CMK (cell line): ENCODE data around the gene GBF1.

Source experiments
- DNase-seq: peaks from one replicate; pipeline ENCODE4 v3.0.0-alpha.2; 2010; ENCODE audit warnings: low read depth

Gene GBF1

DNA sequence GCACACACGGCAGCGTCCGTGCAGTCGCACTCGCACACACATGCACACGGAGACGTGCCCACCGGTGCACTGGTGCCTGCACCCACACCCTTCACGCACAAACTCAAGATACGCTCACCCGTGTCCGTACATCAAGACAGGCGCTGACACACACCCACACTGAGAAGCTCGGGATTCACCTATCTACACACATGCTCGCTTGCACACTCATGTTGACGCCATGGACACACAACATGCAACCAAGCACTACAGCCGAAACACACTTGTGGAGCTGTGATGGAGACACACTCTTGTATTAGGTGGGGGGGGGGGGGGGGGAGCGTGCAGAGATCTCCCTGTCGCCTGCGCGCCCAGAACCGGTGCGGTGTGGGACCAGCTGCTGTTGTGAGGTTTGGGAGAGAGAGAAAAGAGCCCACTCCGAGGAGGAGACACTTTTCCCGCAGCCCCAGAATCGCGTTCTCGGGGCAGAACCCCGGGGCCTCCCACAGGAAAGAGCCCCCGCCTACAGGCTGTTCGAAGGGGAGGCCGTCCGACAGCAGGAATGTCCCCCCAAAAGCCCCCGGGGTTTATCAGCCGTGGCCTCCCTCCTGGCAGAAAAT lies 149.6 kb downstream of the GBF1 start:
- DNase-seq, result no peak

DNA sequence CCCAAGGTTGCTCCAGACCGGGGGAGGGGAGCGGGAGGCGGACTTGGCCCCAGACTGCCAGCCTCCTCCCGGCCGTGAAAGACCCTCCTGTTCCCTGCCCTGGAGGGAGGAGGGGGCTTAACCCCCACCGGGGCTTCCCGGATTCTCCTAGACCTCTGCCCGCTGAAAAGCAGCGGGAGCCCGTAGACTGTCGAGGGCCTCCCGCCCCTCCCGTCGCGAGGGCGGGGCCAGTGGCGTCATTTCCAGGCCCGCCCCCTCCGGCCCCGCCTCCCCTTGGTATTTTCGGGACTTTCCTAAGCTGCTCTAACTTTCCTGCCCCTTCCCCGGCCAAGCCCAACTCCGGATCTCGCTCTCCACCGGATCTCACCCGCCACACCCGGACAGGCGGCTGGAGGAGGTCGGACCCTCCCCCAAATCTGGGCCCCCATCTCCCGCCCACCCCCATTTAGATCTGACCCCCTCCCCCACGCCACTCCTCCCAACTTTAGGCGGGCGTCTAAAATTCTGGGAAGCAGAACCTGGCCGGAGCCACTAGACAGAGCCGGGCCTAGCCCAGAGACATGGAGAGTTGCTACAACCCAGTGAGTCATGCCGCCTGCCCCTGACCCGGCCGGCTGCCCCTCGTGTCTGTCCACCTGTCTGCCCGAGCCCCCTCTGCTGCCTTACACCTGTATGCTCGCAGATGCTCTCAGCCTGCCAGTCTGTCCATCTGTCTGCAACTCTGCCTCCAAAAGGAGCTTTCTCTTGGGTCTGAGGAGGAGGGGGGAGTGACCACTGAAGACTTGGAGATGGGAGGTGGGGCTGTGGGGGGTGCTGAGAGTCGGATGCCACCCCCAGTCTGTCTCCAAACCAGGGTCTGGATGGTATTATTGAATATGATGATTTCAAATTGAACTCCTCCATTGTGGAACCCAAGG lies 150.3 kb downstream of the GBF1 start, which contains the start of gene NFKB2:
Gene NFKB2 (plus strand): TSS at position 306 of the 917 bp plus-strand sequence. CDS start 255 bp downstream, at position 561.
- peak; percentile 77 for DNase-seq

DNA sequence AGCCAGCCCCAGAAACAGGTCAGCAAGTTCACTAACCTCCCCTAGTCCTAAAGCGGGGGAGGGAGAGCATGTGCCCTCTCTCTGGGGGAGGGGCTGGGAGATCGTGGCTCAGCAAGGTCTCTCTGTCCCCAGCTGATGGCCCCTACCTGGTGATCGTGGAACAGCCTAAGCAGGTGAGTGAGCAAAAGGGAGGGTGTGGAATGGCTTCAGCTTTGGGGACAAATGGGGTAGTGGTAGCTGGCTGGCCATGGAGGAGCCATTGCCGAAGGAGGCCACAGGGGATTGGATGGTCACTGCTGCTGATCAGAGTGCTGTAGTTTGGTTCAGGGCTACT lies 151.0 kb downstream of the GBF1 start:
- DNase-seq, result no peak

DNA sequence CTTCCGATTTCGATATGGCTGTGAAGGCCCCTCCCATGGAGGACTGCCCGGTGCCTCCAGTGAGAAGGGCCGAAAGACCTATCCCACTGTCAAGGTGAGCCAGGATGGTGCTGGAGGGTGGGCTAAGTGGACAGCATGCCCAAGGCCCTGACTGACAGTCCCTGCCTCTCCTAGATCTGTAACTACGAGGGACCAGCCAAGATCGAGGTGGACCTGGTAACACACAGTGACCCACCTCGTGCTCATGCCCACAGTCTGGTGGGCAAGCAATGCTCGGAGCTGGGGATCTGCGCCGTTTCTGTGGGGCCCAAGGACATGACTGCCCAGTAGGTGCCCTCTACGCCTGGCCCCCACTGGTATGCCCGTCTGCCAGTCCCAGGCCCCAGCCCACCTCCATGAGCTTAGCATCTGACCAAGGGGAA lies 151.4 kb downstream of the GBF1 start:
- no peak for DNase-seq

DNA sequence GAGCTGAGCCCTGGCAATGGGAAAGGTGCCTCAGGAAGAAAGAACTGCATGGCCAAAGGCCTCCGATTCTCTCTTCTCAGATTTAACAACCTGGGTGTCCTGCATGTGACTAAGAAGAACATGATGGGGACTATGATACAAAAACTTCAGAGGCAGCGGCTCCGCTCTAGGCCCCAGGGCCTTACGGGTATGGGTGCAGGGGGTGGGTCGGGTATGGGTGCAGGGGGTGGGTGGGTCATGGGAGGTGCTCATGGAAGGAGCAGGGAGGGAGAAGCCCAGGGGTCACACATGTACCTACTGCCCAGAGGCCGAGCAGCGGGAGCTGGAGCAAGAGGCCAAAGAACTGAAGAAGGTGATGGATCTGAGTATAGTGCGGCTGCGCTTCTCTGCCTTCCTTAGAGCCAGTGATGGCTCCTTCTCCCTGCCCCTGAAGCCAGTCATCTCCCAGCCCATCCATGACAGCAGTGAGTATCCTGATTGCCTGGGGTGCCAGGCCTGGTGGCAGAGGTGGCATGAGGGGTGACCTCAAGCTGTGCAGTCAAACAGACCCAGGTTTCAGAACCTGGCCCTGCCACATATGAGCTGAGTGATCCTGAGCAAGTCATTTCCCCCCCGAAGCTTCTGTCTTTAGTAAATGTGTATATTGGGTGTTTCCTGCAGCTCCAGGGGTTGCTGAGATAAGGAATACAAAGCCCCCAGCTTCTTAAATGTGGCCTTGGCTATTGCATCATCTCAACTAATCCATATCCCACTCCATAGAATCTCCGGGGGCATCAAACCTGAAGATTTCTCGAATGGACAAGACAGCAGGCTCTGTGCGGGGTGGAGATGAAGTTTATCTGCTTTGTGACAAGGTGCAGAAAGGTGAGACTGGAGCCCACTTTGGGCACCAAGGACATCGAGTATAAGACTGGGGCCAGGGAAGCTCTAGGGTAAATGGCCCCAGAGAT lies 152.2 kb downstream of the GBF1 start:
- DNase-seq, result no peak

DNA sequence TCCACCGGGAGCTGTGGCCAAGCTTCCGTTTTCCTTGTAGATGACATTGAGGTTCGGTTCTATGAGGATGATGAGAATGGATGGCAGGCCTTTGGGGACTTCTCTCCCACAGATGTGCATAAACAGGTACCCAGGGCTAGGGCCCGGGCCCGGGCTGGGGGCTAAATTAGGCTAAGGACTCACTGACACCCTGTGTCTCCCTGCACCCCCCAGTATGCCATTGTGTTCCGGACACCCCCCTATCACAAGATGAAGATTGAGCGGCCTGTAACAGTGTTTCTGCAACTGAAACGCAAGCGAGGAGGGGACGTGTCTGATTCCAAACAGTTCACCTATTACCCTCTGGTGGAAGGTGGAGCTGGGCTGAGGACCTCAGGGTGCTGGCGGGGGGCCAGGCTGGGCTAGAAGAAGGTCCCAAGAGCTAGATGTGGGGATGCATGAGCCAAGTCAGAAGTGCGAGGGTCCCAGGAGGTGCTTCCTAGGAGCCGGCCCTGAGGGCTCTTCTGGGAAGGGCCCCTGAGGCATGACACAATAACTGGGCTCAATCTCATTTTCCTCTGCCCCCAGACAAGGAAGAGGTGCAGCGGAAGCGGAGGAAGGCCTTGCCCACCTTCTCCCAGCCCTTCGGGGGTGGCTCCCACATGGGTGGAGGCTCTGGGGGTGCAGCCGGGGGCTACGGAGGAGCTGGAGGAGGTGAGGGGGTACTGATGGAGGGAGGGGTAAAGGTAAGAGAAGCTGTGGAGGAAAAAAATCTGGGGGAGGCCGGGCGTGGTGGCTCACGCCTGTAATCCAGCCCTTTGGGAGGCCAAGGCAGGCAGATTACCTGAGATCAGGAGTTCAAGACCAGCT lies 153.1 kb downstream of the GBF1 start:
- DNase-seq, result no peak

DNA sequence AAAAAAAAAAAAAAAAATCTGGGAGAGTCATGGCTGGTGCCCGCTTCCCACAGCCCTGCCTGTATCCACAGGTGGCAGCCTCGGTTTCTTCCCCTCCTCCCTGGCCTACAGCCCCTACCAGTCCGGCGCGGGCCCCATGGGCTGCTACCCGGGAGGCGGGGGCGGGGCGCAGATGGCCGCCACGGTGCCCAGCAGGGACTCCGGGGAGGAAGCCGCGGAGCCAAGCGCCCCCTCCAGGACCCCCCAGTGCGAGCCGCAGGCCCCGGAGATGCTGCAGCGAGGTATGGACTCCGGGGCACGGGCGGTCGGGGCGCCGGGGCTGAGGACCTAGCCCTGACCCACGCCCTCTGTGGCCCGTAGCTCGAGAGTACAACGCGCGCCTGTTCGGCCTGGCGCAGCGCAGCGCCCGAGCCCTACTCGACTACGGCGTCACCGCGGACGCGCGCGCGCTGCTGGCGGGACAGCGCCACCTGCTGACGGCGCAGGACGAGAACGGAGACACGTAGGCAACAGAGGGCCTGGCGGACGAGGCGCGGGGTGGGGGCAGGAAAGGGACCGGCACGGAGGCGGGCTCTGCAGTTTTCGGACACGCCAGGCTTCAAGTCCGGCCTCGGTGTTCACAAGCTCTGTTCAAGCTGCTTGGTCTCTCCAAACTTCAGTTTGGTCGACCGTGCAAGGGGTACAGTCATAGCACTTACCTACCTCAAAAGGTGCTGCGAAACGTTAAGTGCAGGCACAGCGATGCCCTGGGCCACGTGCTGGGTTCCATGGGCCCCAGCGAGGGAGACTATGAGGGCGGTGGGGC lies 154.1 kb downstream of the GBF1 start:
- peak; percentile 88 for DNase-seq

DNA sequence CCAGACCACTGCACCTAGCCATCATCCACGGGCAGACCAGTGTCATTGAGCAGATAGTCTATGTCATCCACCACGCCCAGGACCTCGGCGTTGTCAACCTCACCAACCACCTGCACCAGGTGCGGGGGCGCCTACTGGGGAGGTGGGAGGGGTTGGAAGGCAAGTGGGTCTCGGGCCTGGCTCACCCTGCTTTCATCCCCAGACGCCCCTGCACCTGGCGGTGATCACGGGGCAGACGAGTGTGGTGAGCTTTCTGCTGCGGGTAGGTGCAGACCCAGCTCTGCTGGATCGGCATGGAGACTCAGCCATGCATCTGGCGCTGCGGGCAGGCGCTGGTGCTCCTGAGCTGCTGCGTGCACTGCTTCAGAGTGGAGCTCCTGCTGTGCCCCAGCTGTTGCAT lies 154.7 kb downstream of the GBF1 start:
- no peak for DNase-seq

DNA sequence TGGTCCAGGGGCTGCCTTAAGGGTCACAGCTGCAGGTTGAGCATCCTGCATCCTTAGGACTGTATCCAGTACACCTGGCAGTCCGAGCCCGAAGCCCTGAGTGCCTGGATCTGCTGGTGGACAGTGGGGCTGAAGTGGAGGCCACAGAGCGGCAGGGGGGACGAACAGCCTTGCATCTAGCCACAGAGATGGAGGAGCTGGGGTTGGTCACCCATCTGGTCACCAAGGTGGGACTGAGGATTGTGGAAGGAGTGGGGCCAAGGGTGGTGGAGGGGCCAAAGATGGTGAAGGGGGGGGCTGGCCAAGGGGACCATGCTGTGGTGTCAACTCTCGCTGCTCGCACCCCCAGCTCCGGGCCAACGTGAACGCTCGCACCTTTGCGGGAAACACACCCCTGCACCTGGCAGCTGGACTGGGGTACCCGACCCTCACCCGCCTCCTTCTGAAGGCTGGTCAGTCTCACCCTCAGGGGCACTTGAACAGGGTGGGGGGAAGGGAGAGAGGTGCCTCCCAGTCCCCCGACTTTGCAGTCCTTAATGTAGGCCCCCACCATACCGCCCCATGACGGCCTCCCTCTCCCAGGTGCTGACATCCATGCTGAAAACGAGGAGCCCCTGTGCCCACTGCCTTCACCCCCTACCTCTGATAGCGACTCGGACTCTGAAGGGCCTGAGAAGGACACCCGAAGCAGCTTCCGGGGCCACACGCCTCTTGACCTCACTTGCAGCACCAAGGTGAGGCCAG lies 155.4 kb downstream of the GBF1 start:
- no peak for DNase-seq

DNA sequence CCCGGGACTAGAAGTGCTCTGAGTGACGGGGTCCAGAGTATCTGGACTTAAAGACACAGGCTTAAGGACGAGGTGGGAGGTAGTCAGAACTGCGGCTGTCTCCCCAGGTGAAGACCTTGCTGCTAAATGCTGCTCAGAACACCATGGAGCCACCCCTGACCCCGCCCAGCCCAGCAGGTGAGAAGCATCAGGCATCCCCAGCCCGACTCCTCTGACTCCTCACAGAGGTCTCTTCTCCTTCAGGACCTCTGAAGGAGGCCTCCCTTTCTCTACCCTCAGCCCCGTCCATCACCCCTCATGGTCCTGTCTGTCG lies 156.0 kb downstream of the GBF1 start:
- no peak for DNase-seq

DNA sequence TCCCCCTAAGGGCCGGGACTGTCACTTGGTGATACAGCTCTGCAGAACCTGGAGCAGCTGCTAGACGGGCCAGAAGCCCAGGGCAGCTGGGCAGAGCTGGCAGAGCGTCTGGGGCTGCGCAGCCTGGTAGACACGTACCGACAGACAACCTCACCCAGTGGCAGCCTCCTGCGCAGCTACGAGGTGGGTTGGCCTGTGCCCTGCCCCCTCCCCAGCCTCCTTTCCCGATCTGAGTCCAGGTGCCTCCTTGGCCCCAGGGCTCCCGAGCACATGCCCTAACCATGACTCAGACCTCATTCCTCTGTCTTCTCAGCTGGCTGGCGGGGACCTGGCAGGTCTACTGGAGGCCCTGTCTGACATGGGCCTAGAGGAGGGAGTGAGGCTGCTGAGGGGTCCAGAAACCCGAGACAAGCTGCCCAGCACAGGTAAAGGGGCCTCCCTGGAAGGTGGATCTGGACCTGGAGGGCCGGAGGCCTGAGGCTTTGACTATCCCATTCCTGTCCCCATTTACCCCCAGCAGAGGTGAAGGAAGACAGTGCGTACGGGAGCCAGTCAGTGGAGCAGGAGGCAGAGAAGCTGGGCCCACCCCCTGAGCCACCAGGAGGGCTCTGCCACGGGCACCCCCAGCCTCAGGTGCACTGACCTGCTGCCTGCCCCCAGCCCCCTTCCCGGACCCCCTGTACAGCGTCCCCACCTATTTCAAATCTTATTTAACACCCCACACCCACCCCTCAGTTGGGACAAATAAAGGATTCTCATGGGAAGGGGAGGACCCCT lies 156.6 kb downstream of the GBF1 start:
- no peak for DNase-seq

DNA sequence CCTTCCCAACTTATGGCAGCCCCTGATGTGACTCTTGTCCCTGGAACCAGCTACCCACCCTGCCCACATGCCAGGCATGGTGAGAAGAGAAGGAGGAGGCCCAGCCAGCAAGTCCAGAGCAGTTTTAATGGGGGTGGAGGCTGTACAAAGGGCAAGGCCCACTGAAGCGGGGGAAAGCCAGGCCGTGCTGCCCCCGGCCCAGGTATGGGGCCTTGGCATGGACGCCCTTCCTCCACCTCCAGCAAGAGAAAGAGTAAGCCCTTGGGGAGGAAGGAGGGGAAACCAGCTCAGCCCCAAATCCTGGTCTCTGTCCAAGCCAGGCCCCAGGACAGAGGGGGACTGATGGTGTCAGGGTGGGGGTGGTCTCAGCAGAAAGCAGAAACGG lies 157.2 kb downstream of the GBF1 start:
- no peak for DNase-seq

DNA sequence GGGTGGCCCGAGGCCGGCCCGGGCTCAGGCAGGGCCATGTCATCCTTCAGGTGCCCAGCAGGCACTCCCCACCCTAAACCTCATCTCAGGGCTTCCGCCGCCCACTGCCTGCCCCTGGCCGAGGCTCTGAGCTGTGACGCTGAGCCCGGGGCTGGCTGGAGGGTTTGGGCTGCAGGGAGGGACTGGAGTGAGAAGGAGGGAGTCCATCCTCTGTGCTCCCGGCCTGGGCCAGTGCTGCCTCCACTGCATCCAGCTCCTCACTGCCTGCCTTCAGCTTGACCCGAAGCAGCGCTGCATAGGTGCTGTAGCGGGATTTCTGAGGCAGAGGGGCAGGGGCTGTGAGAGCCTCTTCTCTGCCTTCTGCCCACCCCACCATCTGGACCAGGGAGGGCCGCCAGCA lies 157.8 kb downstream of the GBF1 start:
- no peak for DNase-seq

DNA sequence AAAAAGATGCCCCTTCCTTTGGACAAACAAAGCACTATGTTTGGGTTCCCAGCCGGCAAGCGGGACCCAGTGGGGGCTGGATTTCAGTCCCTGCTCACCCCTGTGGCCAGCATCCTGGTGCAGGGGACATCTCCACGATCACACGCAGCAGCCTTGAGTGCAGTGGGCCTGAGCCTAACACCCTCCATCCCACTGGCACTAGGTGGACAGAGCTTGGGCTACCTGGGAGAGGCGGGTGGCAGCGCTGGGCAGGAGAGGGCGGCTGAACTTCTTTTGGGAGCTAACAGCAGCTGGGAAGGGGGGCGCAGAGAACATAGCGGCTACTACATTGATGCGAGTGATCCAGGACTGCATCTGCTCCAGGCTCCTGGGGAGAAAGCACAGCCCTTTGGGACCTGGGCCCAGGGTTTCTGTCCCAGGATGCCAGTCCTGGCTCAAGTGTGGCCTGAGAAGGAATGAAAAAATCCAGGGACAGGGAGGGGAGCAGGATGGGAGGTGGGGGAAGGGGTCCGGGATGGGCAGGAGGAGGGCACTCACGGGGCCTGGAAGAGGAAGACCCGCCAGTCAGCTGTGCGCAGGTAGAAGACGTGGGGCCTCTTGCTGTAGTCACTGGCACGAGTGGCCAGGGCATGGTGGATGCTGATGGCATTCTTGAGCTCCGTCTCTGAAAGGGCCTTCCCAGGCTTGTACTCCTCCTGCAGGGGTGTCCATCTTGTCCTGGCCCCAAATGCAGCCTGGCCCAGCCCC lies 159.2 kb downstream of the GBF1 start:
- no peak for DNase-seq

DNA sequence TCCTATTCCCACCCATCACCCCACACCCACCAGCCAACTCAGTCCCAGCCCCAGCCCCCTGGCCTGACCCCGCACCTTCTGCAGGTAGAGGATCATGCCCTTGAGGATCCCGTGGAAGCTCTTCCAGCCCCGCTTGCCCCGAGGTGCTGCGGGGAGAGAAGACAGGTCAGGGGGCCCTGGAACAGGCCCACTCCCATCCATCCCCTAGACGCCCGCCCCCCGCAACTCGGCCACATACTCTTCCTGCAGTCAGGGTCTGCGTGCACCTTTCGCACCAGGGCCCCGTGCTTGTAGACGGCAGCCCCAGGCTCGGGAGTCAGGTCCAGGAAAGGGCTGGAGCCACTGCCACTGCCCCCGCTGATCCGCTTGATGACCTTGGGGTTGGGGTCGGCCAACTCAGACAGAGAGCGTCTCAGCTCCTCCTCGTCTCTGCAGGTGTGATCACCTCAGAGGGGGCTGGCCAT lies 159.8 kb downstream of the GBF1 start:
- DNase-seq, result no peak

DNA sequence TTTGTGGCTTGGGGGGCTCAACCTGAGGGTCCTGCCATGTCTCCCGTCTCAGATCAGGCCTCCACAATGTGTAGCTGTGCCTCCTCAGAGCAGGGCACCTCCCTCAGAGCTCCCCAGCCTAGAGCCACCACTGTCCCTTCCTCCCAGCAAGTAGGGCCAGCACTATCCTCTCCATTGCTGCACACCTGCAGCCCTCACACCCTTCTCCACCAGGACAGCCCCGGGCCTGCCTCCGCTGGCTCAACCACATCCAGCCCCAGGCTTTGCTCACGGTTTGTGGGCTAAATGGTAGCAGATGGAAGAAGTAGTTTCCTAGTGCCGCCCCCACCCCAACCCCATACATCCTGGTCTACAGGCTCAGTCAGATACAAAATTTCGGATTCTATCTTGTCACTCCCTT lies 160.3 kb downstream of the GBF1 start:
- no peak for DNase-seq

DNA sequence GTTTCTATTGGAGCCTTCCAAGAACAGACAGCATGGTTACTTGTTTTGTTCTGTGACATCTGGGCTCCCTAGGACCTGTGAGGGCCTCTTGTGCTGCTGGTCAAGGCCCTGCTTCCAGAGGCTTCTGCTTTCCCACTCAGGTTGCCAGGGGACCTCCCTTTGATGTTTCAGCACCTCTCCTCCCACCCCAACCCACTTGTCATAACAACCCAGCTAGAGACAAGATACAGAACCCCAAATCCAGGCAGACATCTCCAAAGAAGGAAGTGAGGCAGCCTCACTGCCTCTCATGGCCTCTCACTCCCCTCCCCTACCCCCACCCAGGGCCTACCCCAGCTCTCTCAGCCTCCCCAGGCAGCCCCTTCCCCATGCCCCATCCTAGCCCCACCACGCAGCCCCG lies 161.5 kb downstream of the GBF1 start:
- no peak for DNase-seq

DNA sequence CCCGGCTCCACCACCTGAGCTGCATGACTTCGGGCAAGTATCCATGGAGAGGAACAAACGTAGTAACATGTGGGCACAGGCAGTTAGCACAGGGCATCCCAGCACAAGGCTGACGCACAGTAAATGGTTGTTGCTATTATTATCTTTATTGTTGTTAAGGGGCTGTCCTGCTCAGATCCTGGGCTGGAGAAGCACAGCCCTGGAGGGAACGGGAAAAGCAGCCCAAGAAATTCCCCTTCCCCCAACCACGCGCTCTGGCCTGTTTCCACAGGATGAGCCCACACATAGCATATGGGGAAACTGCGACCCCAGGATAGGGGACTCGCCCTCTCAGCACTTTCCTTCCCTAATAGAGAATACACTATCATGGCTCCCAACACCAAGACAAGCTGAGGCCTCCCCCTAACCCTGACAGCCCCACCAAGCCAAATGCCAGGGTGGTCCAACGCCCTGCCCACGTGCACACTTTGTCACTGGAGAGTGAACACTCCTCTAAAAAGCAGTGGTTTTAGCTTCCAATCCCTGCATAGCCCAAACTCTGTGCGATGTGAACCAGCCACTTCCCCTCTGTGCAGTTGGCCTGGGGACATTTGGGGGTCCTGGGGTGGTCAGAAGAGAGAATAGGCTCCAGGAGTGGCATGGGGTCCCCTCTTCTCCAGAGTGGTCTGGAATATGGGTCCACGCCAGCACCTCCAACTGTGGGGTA lies 162.2 kb downstream of the GBF1 start:
- no peak for DNase-seq
